NB4 (cell line): ENCODE results near the gene SIRT5.

Experiments
- CTCF ChIP-seq: IDR thresholded peaks from one replicate; pipeline ENCODE4 v1.5.1; 2012; ENCODE audit warnings: low read depth, low read length
- MYC ChIP-seq: IDR thresholded peaks from 2 replicates; pipeline ENCODE4 v1.6.1; 2011; ENCODE audit warnings: low read depth, low read length
- POLR2A ChIP-seq: IDR thresholded peaks from 2 replicates; pipeline ENCODE4 v1.6.1; 2011; ENCODE audit warnings: mild to moderate bottlenecking; ENCODE audit not compliant: insufficient read length; ENCODE audit errors: extremely low read depth

- TF ChIP-seq CTCF (no peak), MYC (no peak), POLR2A (no peak)
Measured at GRCh38 chr6:13635948-13636658, 61.7 kb downstream of the SIRT5 start.
